GM21723 (cell line): Measurements from ENCODE around the gene APH1B.
A peak's percentile ranks its signal among the peaks of the same experiment; 100 is the strongest.

Experiments used
- ATAC-seq: cut with Tn5 transposase; IDR thresholded peaks from one replicate; pipeline ENCODE4 v1.9.1; 2021; ENCODE audit warnings: mild to moderate bottlenecking, moderate library complexity; ENCODE audit not compliant: unreplicated experiment

Gene APH1B

GRCh38 chr15:63251701-63252100 lies 25.7 kb upstream of the APH1B start:
- no peak for ATAC-seq

GRCh38 chr15:63252292-63252691 lies 25.1 kb upstream of the APH1B start:
- ATAC-seq, result no peak

- ATAC-seq, result no peak
Observed at GRCh38 chr15:63254991-63255390, 22.4 kb upstream of the APH1B start.

GRCh38 chr15:63255489-63255990 lies 21.9 kb upstream of the APH1B start:
- ATAC-seq, result no peak

- no peak for ATAC-seq
Observed at GRCh38 chr15:63256433-63257274, 20.8 kb upstream of the APH1B start.

- ATAC-seq, result no peak
Observed at GRCh38 chr15:63258658-63259057, 18.7 kb upstream of the APH1B start.

- no peak for ATAC-seq
Observed at GRCh38 chr15:63260791-63261190, 16.6 kb upstream of the APH1B start.

GRCh38 chr15:63261311-63261710 lies 16.1 kb upstream of the APH1B start:
- no peak for ATAC-seq

GRCh38 chr15:63263519-63263918 lies 13.9 kb upstream of the APH1B start:
- ATAC-seq, result no peak

GRCh38 chr15:63264688-63265293 lies 12.6 kb upstream of the APH1B start:
- no peak for ATAC-seq

GRCh38 chr15:63274427-63274826 lies 3.0 kb upstream of the APH1B start:
- no peak for ATAC-seq

GRCh38 chr15:63276342-63277037 lies 915 bp upstream of the APH1B start:
- peak; percentile 12 for ATAC-seq

GRCh38 chr15:63277893-63278456 lies 570 bp downstream of the APH1B start:
- no peak for ATAC-seq

- ATAC-seq, result no peak
Observed at GRCh38 chr15:63283126-63283525, 5.7 kb downstream of the APH1B start.

GRCh38 chr15:63284335-63284734 lies 6.9 kb downstream of the APH1B start:
- no peak for ATAC-seq

GRCh38 chr15:63287109-63287508 lies 9.7 kb downstream of the APH1B start:
- ATAC-seq, result no peak

- no peak for ATAC-seq
Observed at GRCh38 chr15:63288342-63288741, 10.9 kb downstream of the APH1B start.

GRCh38 chr15:63288778-63289378 lies 11.5 kb downstream of the APH1B start:
- ATAC-seq, result no peak

GRCh38 chr15:63291507-63291906 lies 14.1 kb downstream of the APH1B start:
- ATAC-seq, result no peak

GRCh38 chr15:63292241-63292640 lies 14.8 kb downstream of the APH1B start:
- ATAC-seq, result no peak

GRCh38 chr15:63292771-63293170 lies 15.4 kb downstream of the APH1B start:
- no peak for ATAC-seq
